ENCODE data around the gene NAV3. TPM values are rescaled to one million over a fixed set of nuclear protein-coding genes. Genes with fewer than 3 reads are reported as not detected.

The NAV3 gene
- polyA plus RNA-seq, 1 donor from 2014 or later: 36.9 TPM

DNA sequence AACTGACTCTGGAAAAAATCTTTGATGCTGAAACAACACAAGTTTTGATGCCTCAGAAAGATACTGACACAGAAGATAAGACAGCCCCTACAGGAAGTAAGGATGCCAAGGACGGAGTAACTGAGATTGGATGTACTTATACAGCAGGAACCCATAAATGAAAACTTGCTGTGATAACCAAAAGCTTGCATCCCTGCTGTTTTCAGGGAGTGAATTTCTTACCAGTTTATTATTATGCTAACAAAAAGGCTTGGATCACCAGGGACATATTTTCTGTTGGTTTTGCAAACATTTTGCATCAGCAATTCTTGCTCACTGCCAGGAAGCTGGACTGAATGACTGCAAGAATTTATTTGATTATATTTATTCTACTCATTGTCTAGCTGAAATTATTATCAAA is 197.7 kb downstream of the NAV3 start:
- Histone ChIP-seq H3K9ac (ENCODE audit: low read length) (no peak overlapping the region), H2AFZ (ENCODE audit: low read depth, low read length) (no peak overlapping the region), H3F3A (ENCODE audit: insufficient read depth, low read length, poor library complexity, severe bottlenecking) (no peaks in the 10 kb centered on the region), H3K4me2 (ENCODE audit: low read length) (no peak overlapping the region), H3K36me3 (ENCODE audit: insufficient read depth, low read length) (peaks cover 4% of the 10 kb centered on the region), H4K20me1 (ENCODE audit: insufficient read depth) (no peaks in the 10 kb centered on the region), H3K9me2 (ENCODE audit: insufficient read depth, low read length) (no peaks in the 10 kb centered on the region), H3K4me3 (ENCODE audit: low read length) (no peak overlapping the region), H3K79me2 (replicated peaks; ENCODE audit: insufficient read depth, low read length) (no peaks in the 10 kb centered on the region), H3K9me3 (ENCODE audit: low read length) (no peaks in the 10 kb centered on the region), H3K27ac (ENCODE audit: low read length) (no peak overlapping the region), H3K27me3 (ENCODE audit: insufficient read depth, low read depth, low read length) (no peaks in the 10 kb centered on the region)
- no peak for TF ChIP-seq SMC3 (conservative IDR thresholded peaks at IDR 0.05; ENCODE audit: poor library complexity)
- no peak for TF ChIP-seq POLR2AphosphoS5 (IDR thresholded peaks at IDR 0.05)
- no peak for TF ChIP-seq TAF1 (IDR thresholded peaks at IDR 0.05; ENCODE audit: low read depth)
- TF ChIP-seq, protein P1, sequence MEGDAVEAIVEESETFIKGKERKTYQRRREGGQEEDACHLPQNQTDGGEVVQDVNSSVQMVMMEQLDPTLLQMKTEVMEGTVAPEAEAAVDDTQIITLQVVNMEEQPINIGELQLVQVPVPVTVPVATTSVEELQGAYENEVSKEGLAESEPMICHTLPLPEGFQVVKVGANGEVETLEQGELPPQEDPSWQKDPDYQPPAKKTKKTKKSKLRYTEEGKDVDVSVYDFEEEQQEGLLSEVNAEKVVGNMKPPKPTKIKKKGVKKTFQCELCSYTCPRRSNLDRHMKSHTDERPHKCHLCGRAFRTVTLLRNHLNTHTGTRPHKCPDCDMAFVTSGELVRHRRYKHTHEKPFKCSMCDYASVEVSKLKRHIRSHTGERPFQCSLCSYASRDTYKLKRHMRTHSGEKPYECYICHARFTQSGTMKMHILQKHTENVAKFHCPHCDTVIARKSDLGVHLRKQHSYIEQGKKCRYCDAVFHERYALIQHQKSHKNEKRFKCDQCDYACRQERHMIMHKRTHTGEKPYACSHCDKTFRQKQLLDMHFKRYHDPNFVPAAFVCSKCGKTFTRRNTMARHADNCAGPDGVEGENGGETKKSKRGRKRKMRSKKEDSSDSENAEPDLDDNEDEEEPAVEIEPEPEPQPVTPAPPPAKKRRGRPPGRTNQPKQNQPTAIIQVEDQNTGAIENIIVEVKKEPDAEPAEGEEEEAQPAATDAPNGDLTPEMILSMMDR (IDR thresholded peaks at IDR 0.05; ENCODE audit: poor library complexity, severe bottlenecking): no peak
- no peak for TF ChIP-seq EP300 (conservative IDR thresholded peaks at IDR 0.05; ENCODE audit: poor library complexity, severe bottlenecking)
- TF ChIP-seq RAD21 (conservative IDR thresholded peaks at IDR 0.05): no peak
- TF ChIP-seq EZH2 (IDR thresholded peaks at IDR 0.05; ENCODE audit: borderline replicate concordance, insufficient read depth, low read length, poor library complexity, severe bottlenecking): no peak
- TF ChIP-seq REST (IDR thresholded peaks at IDR 0.05; ENCODE audit: borderline replicate concordance): no peak
- TF ChIP-seq MXI1 (conservative IDR thresholded peaks at IDR 0.05; ENCODE audit: poor library complexity, severe bottlenecking): no peak

- Histone ChIP-seq H3K36me3 (ENCODE audit: insufficient read depth, low read length) (no peaks in the 10 kb centered on the region), H3K79me2 (replicated peaks; ENCODE audit: insufficient read depth, low read length) (no peaks in the 10 kb centered on the region), H3K4me3 (ENCODE audit: low read length) (no peak overlapping the region), H4K20me1 (ENCODE audit: insufficient read depth) (no peaks in the 10 kb centered on the region), H3K9ac (ENCODE audit: low read length) (no peak overlapping the region), H2AFZ (ENCODE audit: low read depth, low read length) (no peak overlapping the region), H3K9me3 (ENCODE audit: low read length) (no peaks in the 10 kb centered on the region), H3K9me2 (ENCODE audit: insufficient read depth, low read length) (no peaks in the 10 kb centered on the region), H3K4me2 (ENCODE audit: low read length) (no peak overlapping the region), H3K27ac (ENCODE audit: low read length) (no peak overlapping the region), H3F3A (ENCODE audit: insufficient read depth, low read length, poor library complexity, severe bottlenecking) (no peaks in the 10 kb centered on the region), H3K27me3 (ENCODE audit: insufficient read depth, low read depth, low read length) (no peaks in the 10 kb centered on the region)
- TF ChIP-seq MXI1 (conservative IDR thresholded peaks at IDR 0.05; ENCODE audit: poor library complexity, severe bottlenecking): no peak
- no peak for TF ChIP-seq RAD21 (conservative IDR thresholded peaks at IDR 0.05)
- TF ChIP-seq SMC3 (conservative IDR thresholded peaks at IDR 0.05; ENCODE audit: poor library complexity): no peak
- no peak for TF ChIP-seq POLR2AphosphoS5 (IDR thresholded peaks at IDR 0.05)
- no peak for TF ChIP-seq EP300 (conservative IDR thresholded peaks at IDR 0.05; ENCODE audit: poor library complexity, severe bottlenecking)
- TF ChIP-seq EZH2 (IDR thresholded peaks at IDR 0.05; ENCODE audit: borderline replicate concordance, insufficient read depth, low read length, poor library complexity, severe bottlenecking): no peak
- TF ChIP-seq, protein P1 (IDR thresholded peaks at IDR 0.05; ENCODE audit: poor library complexity, severe bottlenecking): no peak
- no peak for TF ChIP-seq REST (IDR thresholded peaks at IDR 0.05; ENCODE audit: borderline replicate concordance)
- TF ChIP-seq TAF1 (IDR thresholded peaks at IDR 0.05; ENCODE audit: low read depth): no peak
These were observed 203.3 kb downstream of the NAV3 start for GRCh38 chr12:78034025-78034424.

Measured in neural cell (in vitro differentiated cells).